ENCODE data around the gene OR2AT4.

DNA sequence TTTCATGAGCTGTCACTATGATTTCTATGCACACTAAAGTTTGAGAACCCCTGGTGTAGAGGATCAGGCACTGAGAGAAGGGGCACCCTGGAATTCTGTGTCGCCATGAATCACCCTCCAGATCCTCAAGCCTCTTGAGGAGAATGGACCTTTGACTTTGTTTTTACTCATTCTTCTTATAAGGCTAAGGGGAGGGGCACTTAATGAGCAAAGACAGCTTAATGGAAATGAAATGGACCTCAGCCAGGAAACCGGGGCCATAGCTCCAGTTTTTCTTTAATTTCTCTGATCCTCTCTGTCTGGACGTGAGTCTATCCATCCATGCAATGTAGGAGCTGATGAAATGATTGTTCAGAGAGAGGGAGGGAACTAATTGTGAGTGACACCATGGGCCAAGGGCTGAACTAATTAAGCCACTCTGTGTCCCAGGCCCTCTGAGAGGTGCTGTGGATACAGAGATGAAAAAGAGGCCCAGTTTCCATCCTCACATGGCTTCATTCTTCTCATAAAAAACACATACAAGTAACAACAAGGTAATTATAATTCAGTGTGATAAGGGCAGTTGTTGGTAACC lies 32.8 kb downstream of the OR2AT4 start:
- TF ChIP-seq, protein P1, sequence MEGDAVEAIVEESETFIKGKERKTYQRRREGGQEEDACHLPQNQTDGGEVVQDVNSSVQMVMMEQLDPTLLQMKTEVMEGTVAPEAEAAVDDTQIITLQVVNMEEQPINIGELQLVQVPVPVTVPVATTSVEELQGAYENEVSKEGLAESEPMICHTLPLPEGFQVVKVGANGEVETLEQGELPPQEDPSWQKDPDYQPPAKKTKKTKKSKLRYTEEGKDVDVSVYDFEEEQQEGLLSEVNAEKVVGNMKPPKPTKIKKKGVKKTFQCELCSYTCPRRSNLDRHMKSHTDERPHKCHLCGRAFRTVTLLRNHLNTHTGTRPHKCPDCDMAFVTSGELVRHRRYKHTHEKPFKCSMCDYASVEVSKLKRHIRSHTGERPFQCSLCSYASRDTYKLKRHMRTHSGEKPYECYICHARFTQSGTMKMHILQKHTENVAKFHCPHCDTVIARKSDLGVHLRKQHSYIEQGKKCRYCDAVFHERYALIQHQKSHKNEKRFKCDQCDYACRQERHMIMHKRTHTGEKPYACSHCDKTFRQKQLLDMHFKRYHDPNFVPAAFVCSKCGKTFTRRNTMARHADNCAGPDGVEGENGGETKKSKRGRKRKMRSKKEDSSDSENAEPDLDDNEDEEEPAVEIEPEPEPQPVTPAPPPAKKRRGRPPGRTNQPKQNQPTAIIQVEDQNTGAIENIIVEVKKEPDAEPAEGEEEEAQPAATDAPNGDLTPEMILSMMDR (IDR thresholded peaks at IDR 0.05) = no peak
- no peak for TF ChIP-seq POLR2A (IDR thresholded peaks at IDR 0.05)
